ENCODE data around the gene SEPTIN5. TPM values are rescaled to one million over a fixed set of nuclear protein-coding genes. Genes with fewer than 3 reads are reported as not detected.

SEPTIN5 gene
- total RNA-seq, 2 experiments from 2014 or later, result not detected

GRCh38 chr22:19717691-19718455, 3.6 kb downstream of the SEPTIN5 start:
- Histone ChIP-seq H3K4me3 (ENCODE audit: low read depth, low read length, poor library complexity, severe bottlenecking) (peak overlapping the region; percentile 57), H3K27ac (ENCODE audit: low read depth, low read length, poor library complexity, severe bottlenecking) (no peak overlapping the region), H3K9me2 (ENCODE audit: insufficient read depth, low read length) (no peaks in the 10 kb centered on the region), H3K79me2 (ENCODE audit: insufficient read depth, low read depth, low read length) (no peaks in the 10 kb centered on the region), H3K4me2 (ENCODE audit: low read length) (peak overlapping the region; percentile 62), H4K20me1 (ENCODE audit: insufficient read depth, low read length) (no peaks in the 10 kb centered on the region), H3K36me3 (ENCODE audit: insufficient read depth, low read length) (no peaks in the 10 kb centered on the region), H2AFZ (ENCODE audit: low read length) (peak overlapping the region; percentile 74), H3K9me3 (ENCODE audit: low read length) (no peaks in the 10 kb centered on the region), H3K4me1 (ENCODE audit: insufficient read depth, low read length, poor library complexity, severe bottlenecking) (no peaks in the 10 kb centered on the region)
- ChIA-PET CTCF (ENCODE audit: unreplicated experiment) (no interaction called here), POLR2A (no interaction called here)
- peak; percentile 68 for DNase-seq (ENCODE audit: low spot score)
- intact Hi-C loops (cut with micrococcal nuclease; ENCODE audit: unreplicated experiment), result no loop called here
- TF ChIP-seq CTCF (conservative IDR thresholded peaks at IDR 0.05; ENCODE audit: low read length) (peak; percentile 72), EZH2phosphoT487 (IDR thresholded peaks at IDR 0.05; ENCODE audit: borderline replicate concordance, low read depth, low read length) (no peak)
- no TSS peak for BruUV-seq (replicated peaks)

- Histone ChIP-seq H3K79me2 (ENCODE audit: insufficient read depth, low read depth, low read length) (no peaks in the 10 kb centered on the region), H3K9me2 (ENCODE audit: insufficient read depth, low read length) (no peaks in the 10 kb centered on the region), H3K4me3 (ENCODE audit: low read depth, low read length, poor library complexity, severe bottlenecking) (peak overlapping the region; percentile 57), H3K4me2 (ENCODE audit: low read length) (peak overlapping the region; percentile 62), H2AFZ (ENCODE audit: low read length) (peak overlapping the region; percentile 74), H3K9me3 (ENCODE audit: low read length) (no peaks in the 10 kb centered on the region), H3K36me3 (ENCODE audit: insufficient read depth, low read length) (no peaks in the 10 kb centered on the region), H3K27ac (ENCODE audit: low read depth, low read length, poor library complexity, severe bottlenecking) (no peak overlapping the region), H3K4me1 (ENCODE audit: insufficient read depth, low read length, poor library complexity, severe bottlenecking) (no peaks in the 10 kb centered on the region), H4K20me1 (ENCODE audit: insufficient read depth, low read length) (no peaks in the 10 kb centered on the region)
- CTCF ChIA-PET (ENCODE audit: unreplicated experiment), result no interaction called here
- intact Hi-C loops (cut with micrococcal nuclease; ENCODE audit: unreplicated experiment), result no loop called here
- no peak for DNase-seq (ENCODE audit: low spot score)
- POLR2A ChIA-PET, result no interaction called here
- no peak for TF ChIP-seq CTCF (conservative IDR thresholded peaks at IDR 0.05; ENCODE audit: low read length)
- TF ChIP-seq EZH2phosphoT487 (IDR thresholded peaks at IDR 0.05; ENCODE audit: borderline replicate concordance, low read depth, low read length), result no peak
- no TSS peak for BruUV-seq (replicated peaks)
These were observed 4.2 kb downstream of the SEPTIN5 start for GRCh38 chr22:19718456-19719049.

- intact Hi-C loops (cut with micrococcal nuclease; ENCODE audit: unreplicated experiment), result no loop called here
- Histone ChIP-seq H4K20me1 (ENCODE audit: insufficient read depth, low read length) (no peaks in the 10 kb centered on the region), H3K27ac (ENCODE audit: low read depth, low read length, poor library complexity, severe bottlenecking) (no peak overlapping the region), H3K79me2 (ENCODE audit: insufficient read depth, low read depth, low read length) (no peaks in the 10 kb centered on the region), H3K4me1 (ENCODE audit: insufficient read depth, low read length, poor library complexity, severe bottlenecking) (no peaks in the 10 kb centered on the region), H3K4me2 (ENCODE audit: low read length) (no peak overlapping the region), H3K36me3 (ENCODE audit: insufficient read depth, low read length) (no peaks in the 10 kb centered on the region), H2AFZ (ENCODE audit: low read length) (no peak overlapping the region), H3K9me2 (ENCODE audit: insufficient read depth, low read length) (no peaks in the 10 kb centered on the region), H3K9me3 (ENCODE audit: low read length) (no peaks in the 10 kb centered on the region), H3K4me3 (ENCODE audit: low read depth, low read length, poor library complexity, severe bottlenecking) (no peak overlapping the region)
- CTCF ChIA-PET (ENCODE audit: unreplicated experiment), result no interaction called here
- POLR2A ChIA-PET, result no interaction called here
- BruUV-seq (replicated peaks), result no TSS peak
- DNase-seq (ENCODE audit: low spot score), result no peak
- TF ChIP-seq CTCF (conservative IDR thresholded peaks at IDR 0.05; ENCODE audit: low read length), result no peak
- no peak for TF ChIP-seq EZH2phosphoT487 (IDR thresholded peaks at IDR 0.05; ENCODE audit: borderline replicate concordance, low read depth, low read length)
These were observed 4.8 kb downstream of the SEPTIN5 start for GRCh38 chr22:19719050-19719482.
